H1 (cell line): ENCODE data around the gene TIMP4. TPM values are rescaled to one million over a fixed set of nuclear protein-coding genes. Genes with fewer than 3 reads are reported as not detected.

Source experiments
- CTCF ChIA-PET: fragments of 300-600 bp; sonication (Branson Sonifier 250); formaldehyde crosslinking; loops from one replicate; lab custom pipeline; 2021; ENCODE audit not compliant: partially characterized antibody; lab: Charles Lee
- POLR2A ChIA-PET: fragments of 300-600 bp; sonication (Branson Sonifier 250); formaldehyde crosslinking; loops from one replicate; lab custom pipeline; 2021; ENCODE audit warnings: inconsistent platforms; ENCODE audit not compliant: partially characterized antibody; lab: Charles Lee
- DNase-seq, 2 experiments: peaks; one replicate each; pipeline versions ENCODE4 v3.0.0 to v3.0.0-alpha.2; 2010 to 2022; ENCODE audit warnings: low spot score in 2 of 2, low read depth in 1 of 2, mixed read lengths in 1 of 2
- FAIRE-seq: peaks from 2 replicates; lab custom pipeline; 2011; peaks lifted over from hg19 to GRCh38; lab: Jason Lieb, UNC
- H2AFZ ChIP-seq: 2 replicates; pipeline ENCODE4 v1.8.1; 2012; ENCODE audit warnings: low read length, inconsistent platforms
- H2AK5ac ChIP-seq: 2 replicates; pipeline ENCODE4 v1.6.1; 2013; ENCODE audit warnings: low read depth, low read length
- H2BK120ac ChIP-seq: replicated peaks from 2 replicates; pipeline ENCODE3; 2013; ENCODE audit warnings: low read depth, low read length, inconsistent platforms
- H2BK12ac ChIP-seq: 2 replicates; pipeline ENCODE4 v1.6.1; 2013; ENCODE audit warnings: low read depth, low read length
- H2BK15ac ChIP-seq: 2 replicates; pipeline ENCODE4 v1.6.1; 2013; ENCODE audit warnings: low read length
- H2BK20ac ChIP-seq: 2 replicates; pipeline ENCODE4 v1.6.1; 2013; ENCODE audit warnings: low read length
- H2BK5ac ChIP-seq: 2 replicates; pipeline ENCODE4 v1.6.1; 2013; ENCODE audit warnings: low read depth, low read length
- H3K14ac ChIP-seq: 2 replicates; pipeline ENCODE4 v1.6.1; 2013; ENCODE audit warnings: inconsistent platforms; ENCODE audit not compliant: insufficient read length
- H3K18ac ChIP-seq: 2 replicates; pipeline ENCODE4 v1.6.1; 2013; ENCODE audit warnings: low read length; ENCODE audit errors: extremely low read depth
- H3K23ac ChIP-seq: 2 replicates; pipeline ENCODE4 v1.6.1; 2013; ENCODE audit warnings: inconsistent platforms; ENCODE audit not compliant: insufficient read length
- H3K23me2 ChIP-seq: 2 replicates; pipeline ENCODE4 v1.6.1; 2013; ENCODE audit warnings: low read depth, low read length
- H3K27ac ChIP-seq: 2 replicates; pipeline ENCODE4 v1.6.1; 2011; ENCODE audit warnings: low read depth, low read length, inconsistent platforms
- H3K27me3 ChIP-seq, 4 experiments: replicated peaks in 1 of 4; 1 replicate in 1 of 4; 2 replicates in 3 of 4; pipeline versions ENCODE4 v1.6.1 to v1.8.1; 2011 to 2013; ENCODE audit warnings: low read length in 3 of 4, mild to moderate bottlenecking in 3 of 4, inconsistent platforms in 2 of 4, mixed read lengths in 2 of 4, moderate library complexity in 1 of 4; ENCODE audit not compliant: control insufficient read depth in 3 of 4, insufficient read depth in 3 of 4; ENCODE audit errors: extremely low read depth in 1 of 4
- H3K36me3 ChIP-seq, 4 experiments: 2 replicates each; pipeline versions ENCODE4 v1.6.1 to v1.8.1; 2011 to 2013; ENCODE audit warnings: mild to moderate bottlenecking in 4 of 4, low read length in 3 of 4, moderate library complexity in 2 of 4, control low read depth in 1 of 4, inconsistent platforms in 1 of 4; ENCODE audit not compliant: insufficient read depth in 4 of 4, control insufficient read depth in 2 of 4
- H3K4ac ChIP-seq: replicated peaks from 2 replicates; pipeline ENCODE3; 2013; ENCODE audit warnings: low read length, low read depth, mixed read lengths, inconsistent platforms; ENCODE audit not compliant: insufficient read length
- H3K4me1 ChIP-seq, 4 experiments: replicated peaks in 1 of 4; 1 replicate in 1 of 4; 2 replicates in 3 of 4; pipeline versions ENCODE4 v1.6.1 to v1.8.1; 2011 to 2013; ENCODE audit warnings: low read length in 3 of 4, inconsistent platforms in 2 of 4, mixed read lengths in 1 of 4; ENCODE audit not compliant: insufficient read depth in 4 of 4, control insufficient read depth in 3 of 4
- H3K4me2 ChIP-seq, 2 experiments: 2 replicates each; pipeline versions ENCODE4 v1.6.1 to v1.8.1; 2011 to 2013; ENCODE audit warnings: low read depth in 2 of 2, low read length in 2 of 2, control low read depth in 1 of 2, inconsistent platforms in 1 of 2, mild to moderate bottlenecking in 1 of 2; ENCODE audit not compliant: insufficient read depth in 1 of 2
- H3K4me3 ChIP-seq, 4 experiments: fragments of 200-600, 300-600 bp in 1 of 4; sonication (generic), shearing (Covaris generic), sonication (Bioruptor Twin) in 1 of 4; 2 replicates each; pipeline versions ENCODE4 v1.5.1 to v1.8.1; 2011 to 2016; ENCODE audit warnings: low read length in 4 of 4, low read depth in 3 of 4, control low read depth in 2 of 4, inconsistent platforms in 2 of 4, mild to moderate bottlenecking in 2 of 4, mixed read lengths in 1 of 4, moderate library complexity in 1 of 4; ENCODE audit not compliant: insufficient read depth in 2 of 4; ENCODE audit errors: extremely low read depth in 1 of 4
- H3K56ac ChIP-seq: replicated peaks from 2 replicates; pipeline ENCODE3; 2013; ENCODE audit warnings: low read depth, mild to moderate bottlenecking, mixed read lengths, low read length, inconsistent platforms; ENCODE audit not compliant: insufficient read length
- H3K79me1 ChIP-seq: 2 replicates; pipeline ENCODE4 v1.6.1; 2013; ENCODE audit warnings: low read depth, low read length, control low read depth
- H3K79me2 ChIP-seq, 2 experiments: 2 replicates each; pipeline versions ENCODE4 v1.6.1 to v1.8.1; 2012 to 2013; ENCODE audit warnings: low read length in 2 of 2, mild to moderate bottlenecking in 2 of 2, inconsistent platforms in 1 of 2; ENCODE audit not compliant: insufficient read depth in 2 of 2, control insufficient read depth in 1 of 2
- H3K9ac ChIP-seq, 4 experiments: replicated peaks in 1 of 4; 1 replicate in 1 of 4; 2 replicates in 3 of 4; pipeline versions ENCODE4 v1.6.1 to v1.8.1; 2011 to 2013; ENCODE audit warnings: low read depth in 3 of 4, low read length in 3 of 4, control low read depth in 2 of 4, mild to moderate bottlenecking in 2 of 4, moderate library complexity in 2 of 4, inconsistent platforms in 1 of 4; ENCODE audit errors: extremely low read depth in 1 of 4
- H3K9me3 ChIP-seq, 2 experiments: 2 replicates each; pipeline versions ENCODE4 v1.6.1 to v1.8.1; 2012 to 2013; ENCODE audit warnings: mild to moderate bottlenecking in 2 of 2, moderate library complexity in 2 of 2, control low read depth in 1 of 2, inconsistent platforms in 1 of 2, low read depth in 1 of 2, low read length in 1 of 2, mixed read lengths in 1 of 2; ENCODE audit not compliant: insufficient read depth in 2 of 2
- H4K20me1 ChIP-seq, 2 experiments: replicated peaks in 1 of 2; 2 replicates each; pipeline versions ENCODE3 to v1.8.1; 2011 to 2013; ENCODE audit warnings: inconsistent platforms in 2 of 2, low read length in 2 of 2, mild to moderate bottlenecking in 1 of 2; ENCODE audit not compliant: insufficient read depth in 2 of 2, control insufficient read depth in 1 of 2
- H4K5ac ChIP-seq: 2 replicates; pipeline ENCODE4 v1.6.1; 2013; ENCODE audit warnings: low read length, low read depth, mixed read lengths, inconsistent platforms; ENCODE audit not compliant: insufficient read length
- H4K8ac ChIP-seq: 2 replicates; pipeline ENCODE4 v1.8.0; 2013; ENCODE audit warnings: mild to moderate bottlenecking, moderate library complexity, low read length, inconsistent platforms; ENCODE audit not compliant: insufficient read depth; ENCODE audit errors: extremely low read depth
- H4K91ac ChIP-seq: replicated peaks from 2 replicates; pipeline ENCODE3; 2013; ENCODE audit warnings: low read length, mixed read lengths, inconsistent platforms; ENCODE audit not compliant: insufficient read length
- CBX5 ChIP-seq: fragments of 300-800, 300-1000 bp; sonication (generic); IDR thresholded peaks from 2 replicates; pipeline ENCODE4 v1.7.1; 2016; ENCODE audit warnings: antibody characterized with exemption, low read length, low read depth
- CTBP2 ChIP-seq: IDR thresholded peaks from 2 replicates; pipeline ENCODE4 v1.7.0; 2011; ENCODE audit warnings: borderline replicate concordance, mild to moderate bottlenecking, moderate library complexity, mixed read lengths, low read length; ENCODE audit not compliant: insufficient read depth, insufficient read length
- EGR1 ChIP-seq: IDR thresholded peaks from 2 replicates; pipeline ENCODE4 v1.6.1; 2011; ENCODE audit warnings: low read depth, low read length, borderline replicate concordance
- EP300 ChIP-seq, 2 experiments: IDR thresholded peaks; 1 replicate in 1 of 2; 2 replicates in 1 of 2; pipeline ENCODE4 v1.6.1; 2011 to 2012; ENCODE audit warnings: low read depth in 2 of 2, low read length in 2 of 2, mild to moderate bottlenecking in 2 of 2, borderline replicate concordance in 1 of 2, inconsistent platforms in 1 of 2, moderate library complexity in 1 of 2
- POLR2A ChIP-seq, 2 experiments: IDR thresholded peaks; 1 replicate in 1 of 2; 2 replicates in 1 of 2; pipeline ENCODE4 v1.6.1; 2011; ENCODE audit warnings: low read depth in 2 of 2, low read length in 2 of 2, mild to moderate bottlenecking in 2 of 2; ENCODE audit errors: control extremely low read depth in 1 of 2
- RFX5 ChIP-seq: IDR thresholded peaks from 2 replicates; pipeline ENCODE4 v1.6.1; 2011; ENCODE audit warnings: low read depth, low read length, improper control_type of control experiment, borderline replicate concordance
- SIRT6 ChIP-seq: IDR thresholded peaks from one replicate; pipeline ENCODE4 v1.7.1; 2012; ENCODE audit warnings: low read length, inconsistent platforms
- SIX5 ChIP-seq: IDR thresholded peaks from 2 replicates; pipeline ENCODE4 v1.6.1; 2011; ENCODE audit warnings: mild to moderate bottlenecking, low read depth, low read length
- SUZ12 ChIP-seq: fragments of 200-600 bp; sonication (generic); IDR thresholded peaks from 2 replicates; pipeline ENCODE4 v1.6.1; 2012; ENCODE audit warnings: mild to moderate bottlenecking, inconsistent platforms, low read length, moderate library complexity, mixed read lengths
- TAF1 ChIP-seq: IDR thresholded peaks from 2 replicates; pipeline ENCODE4 v1.6.1; 2011; ENCODE audit warnings: mild to moderate bottlenecking, low read depth, low read length
- TCF12 ChIP-seq: IDR thresholded peaks from 2 replicates; pipeline ENCODE4 v1.6.1; 2011; ENCODE audit warnings: low read depth, mild to moderate bottlenecking, low read length
- ZNF274 ChIP-seq: IDR thresholded peaks from 2 replicates; pipeline ENCODE4 v1.7.0; 2012; ENCODE audit warnings: low read length, borderline replicate concordance; ENCODE audit errors: extremely low read depth
- polyA plus RNA-seq, 7 experiments: library from polyadenylated mRNA; depleted of rRNA in 3 of 7; stranded (reverse) in 5 of 7; unstranded in 2 of 7; fragments of >200 nt in 5 of 7; fragments of 200-250 nt in 2 of 7; gene quantifications; 1 replicate in 5 of 7; 2 replicates in 1 of 7; 4 replicates in 1 of 7; pipeline versions ENCODE4 v1.2.1 to v1.2.3, GENCODE V29; 2011 to 2013; ENCODE audit warnings: missing spikeins in 2 of 7, mixed read lengths in 2 of 7
- total RNA-seq: library from RNA; stranded (reverse); fragmentation: NEBNext Ultra II Directional; extraction: Animal tissue kit (Norgen Biotek cat#: 25700); gene quantifications from 2 replicates; pipeline ENCODE4 v1.2.1, GENCODE V29; 2021
- TF ChIP-seq, protein P1 (sequence below): IDR thresholded peaks from 2 replicates; pipeline ENCODE4 v1.6.1; 2012; ENCODE audit warnings: inconsistent platforms

TIMP4 gene
- total and polyA plus RNA-seq, 2 of the 8 experiments (the other 6 are each of a cell fraction or from before 2014, with no cell fraction given) = 5.1 to 8.7 TPM

DNA sequence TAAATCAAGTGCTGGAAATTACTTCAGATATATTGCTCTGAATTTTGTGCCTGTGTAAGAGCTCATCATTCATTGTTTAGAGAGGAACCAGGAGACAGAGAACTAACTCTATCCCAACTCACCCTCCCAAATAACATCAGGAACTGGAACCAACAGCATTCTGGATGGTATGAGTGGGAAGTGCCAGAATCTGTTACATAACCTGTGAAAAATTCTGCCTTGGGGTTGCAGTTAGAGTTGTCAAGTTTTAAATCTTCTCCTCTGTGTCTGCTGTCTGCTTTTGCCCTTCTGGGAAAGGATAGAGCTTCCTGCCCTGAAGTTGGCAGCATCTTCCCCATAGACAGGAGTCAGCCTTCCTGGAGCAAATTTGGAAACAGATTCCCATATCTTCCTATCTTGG lies 41.2 kb downstream of the TIMP4 start:
- Histone ChIP-seq H3K14ac (no peak overlapping the region), H3K23me2 (no peaks in the 10 kb centered on the region), H4K8ac (no peak overlapping the region), H3K23ac (no peak overlapping the region), H2BK15ac (no peak overlapping the region), H3K27ac (no peak overlapping the region), H3K4me3 (no peak overlapping the region), H2BK12ac (no peak overlapping the region), H3K79me1 (no peaks in the 10 kb centered on the region), H3K56ac (no peak overlapping the region), H3K36me3 (no peaks in the 10 kb centered on the region), H3K4me1 (no peaks in the 10 kb centered on the region), H4K20me1 (no peaks in the 10 kb centered on the region), H3K4me2 (no peak overlapping the region), H2BK20ac (no peak overlapping the region), H2AFZ (no peak overlapping the region), H2BK5ac (no peak overlapping the region), H4K91ac (no peak overlapping the region), H3K4ac (no peak overlapping the region), H3K79me2 (no peaks in the 10 kb centered on the region), H2BK120ac (no peak overlapping the region), H3K9ac (no peak overlapping the region), H3K27me3 (no peaks in the 10 kb centered on the region), H2AK5ac (no peak overlapping the region), H4K5ac (no peak overlapping the region), H3K18ac (no peak overlapping the region), H3K9me3 (no peaks in the 10 kb centered on the region)
- FAIRE-seq (no peak), DNase-seq (no peak)
- ChIA-PET CTCF (interaction anchor here (0.7 to 1.0 kb wide), 2 partner anchors 41 to 401 kb away, joined by 3 read pairs; partner anchors contain the start of gene TIMP4), POLR2A (no interaction called here)
- TF ChIP-seq TAF1 (no peak), SIRT6 (no peak), SIX5 (no peak), ZNF274 (no peak), EGR1 (no peak), CBX5 (no peak), EP300 (IDR thresholded peaks at IDR 0.05; ENCODE audit: borderline replicate concordance in 1 of 2, low read depth in 2 of 2, low read length in 2 of 2) (no peak), TCF12 (no peak), RFX5 (no peak), CTBP2 (no peak), POLR2A (IDR thresholded peaks at IDR 0.05; ENCODE audit: control extremely low read depth in 1 of 2, low read depth in 2 of 2, low read length in 2 of 2) (no peak), SUZ12 (no peak)
- TF ChIP-seq, protein P1, sequence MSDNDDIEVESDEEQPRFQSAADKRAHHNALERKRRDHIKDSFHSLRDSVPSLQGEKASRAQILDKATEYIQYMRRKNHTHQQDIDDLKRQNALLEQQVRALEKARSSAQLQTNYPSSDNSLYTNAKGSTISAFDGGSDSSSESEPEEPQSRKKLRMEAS = no peak
